GM20431 (cell line): Measurements from ENCODE around the gene FAM72A.
"Not testable (repeated sequence)": the region's sequence is repeated elsewhere in the genome, so short reads cannot be mapped to it uniquely, and the experiment has no call there.

ENCODE experiments used
- in situ Hi-C: fragments of 300-500 bp; cut with MseI, MboI; formaldehyde crosslinking; loops from one replicate; pipeline ENCODE4 v1.15.0; 2020; ENCODE audit warnings: low sequenced_read_pairs; ENCODE audit not compliant: unreplicated experiment

FAM72A gene

DNA sequence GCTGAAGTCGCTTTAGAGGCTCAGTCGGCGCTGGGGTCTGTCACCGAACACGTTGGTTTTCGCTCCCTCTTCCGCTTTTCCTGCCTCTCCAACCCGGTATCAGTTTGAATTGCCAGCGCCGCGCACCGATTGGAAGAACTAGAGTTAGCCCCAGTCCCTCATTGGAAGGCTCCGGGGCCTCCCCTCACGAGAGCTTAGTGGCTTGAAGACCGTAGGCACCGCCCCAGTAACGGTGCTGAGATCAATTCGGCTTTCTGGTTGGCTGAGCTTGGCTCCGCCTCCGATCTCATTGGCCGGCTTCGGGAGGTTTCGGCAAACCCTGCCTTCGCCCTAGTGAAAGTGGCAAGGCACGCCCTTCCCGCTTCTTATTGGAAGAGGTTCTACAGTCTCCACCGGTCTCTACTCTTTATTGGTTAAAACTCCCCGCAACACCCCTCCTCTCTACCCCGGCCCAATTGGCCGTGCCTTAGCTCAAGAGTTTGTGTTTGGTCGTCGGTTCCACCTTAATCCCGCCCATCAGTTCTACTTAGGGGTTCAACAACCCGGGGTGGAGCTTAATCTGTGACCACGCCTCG, at the start of gene FAM72A:
TSS of gene FAM72A (minus strand) at position 51 of the 575 bp plus-strand sequence. CDS start 814 bp downstream, outside the sequence.
- in situ Hi-C loops: not testable (repeated sequence)

DNA sequence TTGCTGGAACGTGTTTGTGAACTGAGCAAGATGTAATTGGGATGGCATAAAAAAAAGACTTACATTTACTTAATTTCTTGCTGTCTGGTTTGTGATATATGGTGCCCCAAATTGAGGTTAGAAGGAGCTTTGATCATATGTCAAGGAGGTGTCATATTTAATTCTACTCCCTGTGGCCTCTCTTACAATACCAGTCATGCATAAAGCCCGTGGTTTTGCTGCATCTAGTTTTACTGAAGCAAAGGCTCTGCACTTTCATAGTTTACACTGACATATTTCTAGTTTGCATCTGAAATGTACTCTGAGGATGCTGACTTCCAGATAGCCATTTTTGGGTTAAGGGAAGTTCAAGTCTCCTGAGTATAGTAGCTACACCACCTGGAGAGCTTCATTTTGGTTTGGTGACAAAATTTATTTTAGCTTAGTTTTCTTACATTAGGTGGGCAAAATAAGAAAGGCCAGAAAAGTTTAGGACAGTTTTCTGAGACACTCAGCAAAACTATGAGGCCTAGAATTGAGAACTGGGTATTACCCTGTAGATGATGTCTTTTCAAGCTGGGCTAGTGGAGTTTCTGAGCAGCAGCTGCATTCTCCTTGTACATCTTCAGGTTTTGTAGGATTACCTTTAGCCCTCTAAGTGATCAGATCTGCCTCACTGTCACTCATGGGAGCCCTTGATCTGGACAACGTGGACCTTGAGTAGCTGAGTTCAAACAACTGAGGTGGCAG, 48.5 kb upstream of the FAM72A start:
- in situ Hi-C loops: not testable (repeated sequence)

DNA sequence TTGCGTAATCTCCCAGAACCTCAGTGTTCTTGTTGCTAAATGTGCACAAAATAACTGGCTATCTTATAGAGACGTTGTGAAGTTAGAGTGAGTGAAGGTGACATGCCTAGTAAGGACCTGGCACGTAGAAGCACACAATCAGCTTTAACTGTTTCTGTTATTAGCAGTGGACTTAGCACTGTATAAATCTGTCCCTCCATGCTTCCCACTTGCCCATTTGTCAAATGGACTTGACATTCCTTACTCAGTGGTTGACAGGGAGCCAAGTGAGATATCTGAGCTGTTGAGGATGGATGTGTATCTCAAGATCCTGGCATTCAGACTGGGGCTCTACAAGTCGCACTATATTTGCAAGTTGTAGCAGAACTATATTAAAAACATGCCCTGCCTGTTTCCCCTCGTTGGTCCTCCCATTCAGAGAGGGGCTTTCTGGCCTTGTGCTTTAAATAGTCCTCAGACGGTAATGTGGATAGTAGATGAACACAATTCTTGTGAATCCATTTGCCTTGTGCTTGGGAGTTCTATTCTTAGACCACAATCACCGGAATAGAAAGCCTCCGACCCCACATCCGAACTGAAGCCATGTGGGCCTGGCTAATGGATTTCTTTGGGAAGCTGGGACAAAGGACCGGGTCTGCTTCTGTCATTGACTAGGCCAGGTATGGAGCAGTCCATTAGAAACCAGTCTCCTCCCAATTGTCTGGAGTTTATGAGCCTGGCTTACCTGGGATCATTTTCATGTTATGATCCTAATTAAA, 43.7 kb upstream of the FAM72A start:
- in situ Hi-C loops: not testable (repeated sequence)

DNA sequence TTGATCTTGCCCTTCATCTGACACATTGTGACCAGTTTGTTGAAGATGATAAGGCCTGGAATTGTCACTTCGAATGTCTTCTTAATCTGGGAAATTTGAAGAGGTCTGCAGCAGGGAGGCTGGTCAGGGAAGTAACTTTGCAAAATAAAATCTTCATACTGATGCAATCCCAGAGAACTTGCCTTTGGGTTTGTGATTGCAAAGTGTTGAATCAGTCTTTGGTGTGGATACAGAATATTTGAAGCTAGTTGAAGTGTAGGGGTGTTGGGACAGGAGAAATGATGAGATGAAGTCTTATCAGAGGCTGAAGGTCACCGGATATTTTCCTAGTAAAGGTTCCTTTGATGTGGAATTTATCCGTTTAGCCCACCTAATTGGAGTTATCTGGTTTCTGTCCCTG, 42.8 kb upstream of the FAM72A start:
- in situ Hi-C loops: not testable (repeated sequence)

DNA sequence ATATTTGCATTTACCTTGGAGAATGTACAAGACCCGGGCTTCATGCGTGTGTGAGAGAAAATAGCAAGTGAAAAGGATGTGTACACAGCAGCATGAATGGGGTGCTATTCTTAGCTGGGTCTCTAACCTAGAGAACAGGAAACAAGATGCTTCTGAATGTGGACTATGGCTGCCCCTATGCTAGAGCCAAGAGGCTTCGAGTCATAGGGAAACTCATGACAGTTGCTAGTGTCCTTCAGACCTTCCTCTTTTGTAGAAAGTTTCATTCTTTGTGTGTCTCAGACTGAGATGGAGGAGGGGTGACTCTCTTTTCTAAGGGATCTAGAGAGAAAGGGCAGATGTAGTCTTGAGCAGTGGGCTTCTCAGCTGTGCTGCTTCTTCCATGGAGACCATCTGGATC, 40.7 kb upstream of the FAM72A start:
- in situ Hi-C loops: not testable (repeated sequence)

DNA sequence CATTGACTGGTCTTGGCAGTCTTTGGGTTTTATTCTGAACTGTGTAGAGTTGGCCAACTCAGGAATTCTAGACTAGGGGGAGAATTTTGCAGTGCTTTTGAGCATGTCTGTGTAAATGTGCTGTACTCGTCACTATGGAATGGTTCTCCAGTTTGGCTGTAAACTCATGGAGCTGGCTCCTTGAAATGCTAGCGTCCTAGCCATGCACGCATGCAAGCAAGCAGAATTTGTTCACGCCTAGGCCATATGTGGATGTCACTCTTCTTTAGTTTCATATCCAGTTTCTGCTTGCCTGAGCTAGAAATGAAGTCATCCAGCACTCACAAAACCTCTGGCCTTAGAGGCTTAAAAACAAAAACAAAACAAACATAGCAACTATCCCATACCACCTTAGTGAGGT, 37.6 kb upstream of the FAM72A start:
- in situ Hi-C loops: not testable (repeated sequence)

DNA sequence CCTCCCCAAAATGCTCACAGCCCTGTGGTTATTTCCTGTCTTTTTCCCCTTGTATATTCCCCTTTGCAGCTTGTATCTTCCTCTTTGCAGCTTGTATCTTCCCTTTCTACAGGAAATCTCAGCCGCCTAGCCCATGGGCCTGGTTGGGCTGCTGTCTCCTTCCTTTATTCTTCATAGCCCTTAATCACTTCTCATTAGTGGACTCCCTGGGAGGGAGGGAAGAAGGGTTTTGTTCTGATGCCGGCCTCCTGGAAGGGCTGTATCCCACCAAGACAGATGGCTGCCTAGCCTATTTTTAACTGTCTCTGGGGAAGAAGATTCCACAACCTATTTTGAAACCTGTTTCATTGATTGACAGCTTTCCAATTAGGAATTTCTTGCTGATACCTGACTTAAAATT, 32.6 kb upstream of the FAM72A start:
- in situ Hi-C loops: not testable (repeated sequence)

DNA sequence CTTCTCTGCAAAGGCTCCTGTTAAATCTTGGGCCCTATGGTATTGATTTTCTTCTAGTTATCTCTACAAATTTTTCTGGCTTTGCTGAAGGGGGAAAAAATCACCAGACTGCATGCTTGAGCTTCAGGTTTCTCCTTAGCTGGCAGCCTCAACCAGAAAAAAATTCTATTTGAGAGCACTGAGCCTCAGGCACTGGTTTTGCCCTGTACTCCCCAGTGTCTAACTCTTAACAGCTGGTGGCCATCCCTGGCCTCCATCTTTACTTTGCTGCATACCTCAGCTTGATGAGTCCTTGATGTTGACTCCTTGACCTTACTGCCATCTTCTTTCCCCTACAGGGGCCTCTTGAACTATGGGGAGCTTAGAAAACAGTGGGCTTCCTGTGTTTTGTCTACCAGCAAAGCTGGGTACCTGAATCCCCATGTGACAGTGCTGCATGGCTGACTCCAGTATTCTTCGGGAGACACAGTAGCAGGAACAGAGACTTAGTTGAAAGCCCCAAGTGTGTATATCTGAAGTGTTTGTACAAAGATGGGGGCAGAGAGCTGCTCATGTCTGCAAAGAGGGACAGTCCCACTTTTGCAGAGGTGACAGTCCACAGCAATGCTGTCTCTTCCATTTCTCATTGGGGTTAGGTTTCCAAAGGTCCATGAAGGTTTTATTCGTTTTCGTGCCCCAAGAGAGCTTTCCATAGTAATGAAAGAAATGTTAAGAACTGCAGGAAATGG, 31.7 kb upstream of the FAM72A start:
- in situ Hi-C loops: not testable (repeated sequence)

DNA sequence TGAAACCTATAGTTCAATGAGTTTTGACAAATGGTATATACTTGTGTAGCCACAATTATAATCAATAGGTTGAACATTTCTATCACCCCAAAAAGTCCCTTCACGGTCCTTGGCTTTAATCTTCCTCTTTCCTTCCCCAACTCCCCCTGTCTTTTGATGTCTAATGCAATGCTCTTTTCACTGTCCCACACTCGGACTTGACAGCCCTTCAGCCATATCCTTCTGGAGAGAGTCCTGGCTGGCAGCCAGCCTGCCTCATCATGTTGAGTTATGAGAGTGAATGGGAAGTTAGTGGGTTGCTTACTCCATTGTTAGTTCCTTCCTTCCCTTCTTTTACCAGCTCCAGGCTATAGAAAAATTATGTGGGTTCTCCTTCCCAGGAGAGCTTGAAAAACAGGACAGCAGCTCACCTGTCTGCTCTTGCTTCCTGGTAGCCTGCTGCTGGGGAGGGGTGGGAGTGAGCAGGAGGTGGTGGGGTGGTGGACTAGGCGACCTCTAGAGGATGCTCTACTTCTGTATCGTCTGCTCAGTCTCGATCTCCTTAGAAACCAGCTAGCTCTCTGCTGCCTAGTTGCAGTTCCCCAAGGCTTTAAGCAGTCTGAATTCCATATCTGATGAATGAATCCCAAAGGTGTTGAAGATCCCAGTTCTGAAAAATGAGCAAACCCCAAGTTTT, 30.5 kb upstream of the FAM72A start:
- in situ Hi-C loops: not testable (repeated sequence)

DNA sequence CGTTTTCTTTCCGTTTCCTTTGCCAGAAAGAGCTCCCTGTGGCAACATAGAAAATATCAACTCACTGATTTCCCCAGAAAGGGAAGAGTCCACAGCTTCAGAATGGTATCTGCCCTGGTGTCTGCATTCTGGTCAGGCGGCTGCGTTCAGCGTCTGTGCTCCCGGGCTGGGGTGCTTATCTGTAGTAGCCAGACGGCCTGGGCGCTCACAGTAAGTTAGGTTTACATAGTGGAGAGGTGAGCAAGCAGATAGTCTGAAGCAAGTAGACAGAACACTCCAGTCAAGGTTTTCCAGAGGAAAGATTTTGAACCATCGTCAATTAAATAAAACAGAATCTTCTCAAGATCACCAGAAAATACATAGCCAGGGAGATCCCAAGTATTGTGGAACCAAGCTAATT, 29.4 kb upstream of the FAM72A start:
- in situ Hi-C loops: not testable (repeated sequence)

DNA sequence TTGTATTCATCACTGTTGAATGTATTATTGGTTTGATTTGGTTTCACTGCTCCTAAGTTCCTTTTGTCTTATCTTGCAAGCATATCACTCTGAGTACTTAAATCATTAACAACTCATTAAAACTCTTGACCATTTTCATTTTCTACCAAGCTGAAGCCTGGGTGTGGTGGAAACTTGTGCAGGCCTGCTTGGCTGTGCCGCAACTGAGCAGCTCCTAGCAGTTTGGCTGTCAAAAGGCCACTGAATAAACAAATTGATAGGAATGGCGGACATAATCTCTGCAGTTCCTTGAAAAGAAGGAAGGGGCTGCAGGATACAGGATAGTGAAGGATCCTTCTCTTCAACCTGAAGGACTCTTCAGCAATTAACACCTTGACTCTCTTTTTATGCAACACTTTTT, 26.6 kb upstream of the FAM72A start:
- in situ Hi-C loops: not testable (repeated sequence)

DNA sequence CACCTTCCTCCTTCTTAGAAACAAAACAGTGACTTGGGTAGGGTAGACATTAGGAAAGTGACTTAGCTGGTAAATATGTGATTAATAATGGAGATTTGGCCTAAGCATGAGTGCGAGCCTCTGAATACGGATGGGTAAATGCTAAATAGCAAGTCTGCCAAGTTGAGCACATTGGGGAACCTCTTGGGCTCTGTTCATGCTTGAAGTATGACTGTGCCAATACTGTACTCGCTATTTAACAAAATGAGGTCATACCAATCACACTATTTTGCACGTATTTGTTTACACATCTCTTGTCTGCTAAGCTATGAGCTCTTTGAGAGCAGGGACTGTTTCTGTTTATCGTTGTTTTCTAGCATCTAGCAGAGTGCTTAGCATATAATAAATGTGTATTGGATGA, 24.2 kb upstream of the FAM72A start:
- in situ Hi-C loops: not testable (repeated sequence)

DNA sequence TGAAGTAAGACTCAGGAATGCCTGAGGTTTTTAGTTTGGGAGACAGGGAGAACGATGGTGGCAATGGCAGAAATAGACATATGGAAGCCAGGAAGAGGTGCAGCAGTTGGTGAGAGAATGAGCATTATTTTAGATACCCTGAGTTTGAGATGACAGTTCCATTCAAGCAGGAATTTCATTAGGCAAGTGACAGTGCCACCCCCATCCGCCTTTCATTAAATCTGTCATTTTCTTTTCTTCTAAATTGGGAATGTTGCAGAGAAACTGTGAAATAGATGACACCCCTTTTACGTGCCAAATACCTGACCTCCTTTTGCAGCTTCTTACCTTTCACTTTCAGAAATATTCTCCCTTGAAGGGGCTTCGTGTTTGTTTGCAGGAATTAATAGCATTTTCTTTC, 22.7 kb upstream of the FAM72A start:
- in situ Hi-C loops: not testable (repeated sequence)

DNA sequence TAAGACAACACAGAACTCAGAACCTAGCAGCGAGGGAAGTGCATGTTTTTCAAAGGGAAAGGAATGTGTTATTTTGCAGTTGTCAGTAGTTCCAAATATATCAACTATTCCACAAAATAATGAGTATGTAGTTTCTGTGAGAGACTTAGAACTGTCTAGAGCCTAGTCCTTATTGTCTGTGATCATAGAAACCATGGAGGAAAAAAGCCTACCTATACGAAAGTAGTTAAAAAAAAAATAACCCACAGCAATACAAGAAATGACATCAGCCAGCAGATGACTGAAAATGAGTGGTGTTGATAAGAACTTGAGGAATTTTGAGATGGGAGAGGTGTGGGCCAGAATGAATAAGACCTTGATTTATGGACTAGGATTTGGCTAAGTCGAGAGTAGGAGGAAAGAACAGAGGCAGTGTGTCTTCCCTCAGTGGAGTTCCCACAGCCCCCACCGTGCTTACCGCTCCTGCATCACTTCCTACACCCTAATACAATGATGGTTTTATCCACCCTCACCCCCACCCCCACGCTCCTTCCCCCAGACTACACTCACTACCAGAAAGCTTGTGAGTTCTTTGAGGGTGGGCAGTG, 21.6 kb upstream of the FAM72A start:
- in situ Hi-C loops: not testable (repeated sequence)

DNA sequence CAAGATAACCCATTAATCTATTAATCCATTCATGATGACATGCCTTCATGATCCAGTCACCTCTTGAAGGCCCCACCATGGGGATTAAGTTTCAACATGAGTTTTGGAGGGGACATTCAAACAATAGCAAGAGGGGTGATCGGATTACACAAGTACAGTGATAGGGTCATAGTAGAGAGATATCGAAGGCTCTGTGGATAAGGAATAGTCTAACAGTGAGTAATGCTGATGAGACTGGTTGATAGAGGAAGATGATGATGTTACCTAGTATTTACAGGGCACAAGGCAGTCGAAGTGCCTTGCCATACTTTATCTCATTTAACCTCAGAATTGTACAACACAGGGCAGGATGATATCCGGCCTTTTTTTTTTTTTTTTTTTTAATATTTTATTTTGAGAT, 18.9 kb upstream of the FAM72A start:
- in situ Hi-C loops: not testable (repeated sequence)

DNA sequence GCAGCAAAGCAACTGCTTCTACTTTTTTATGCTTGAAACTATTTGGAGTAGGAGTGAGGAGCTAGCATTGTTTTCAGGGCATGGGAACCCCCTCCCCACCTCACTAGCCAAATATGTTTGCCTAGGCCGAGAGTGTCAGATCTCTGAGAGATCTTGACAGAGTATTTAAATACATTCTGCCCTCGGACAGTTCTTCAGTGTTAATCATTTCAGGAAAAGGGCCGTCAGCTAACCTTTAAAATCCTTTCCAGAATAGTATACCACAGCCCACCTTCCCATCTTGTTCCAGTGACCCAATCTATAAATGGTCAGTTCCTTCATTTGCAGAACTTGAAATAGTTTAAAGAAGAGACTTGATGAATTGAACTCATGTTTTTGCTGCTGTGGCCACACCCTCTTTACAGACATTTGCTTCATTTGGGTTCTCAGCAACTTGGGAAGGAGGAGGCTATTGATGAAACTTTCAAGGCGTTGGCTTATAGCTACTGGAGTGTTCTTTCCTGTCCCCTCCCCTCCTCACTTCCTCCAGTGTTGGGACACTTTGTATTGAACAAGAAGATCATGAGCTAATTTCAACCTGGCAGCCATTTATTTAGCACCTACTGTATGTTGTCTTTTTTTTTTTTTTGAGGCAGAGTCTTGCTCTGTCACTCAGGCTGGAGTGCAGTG, 17.8 kb upstream of the FAM72A start:
- in situ Hi-C loops: not testable (repeated sequence)

DNA sequence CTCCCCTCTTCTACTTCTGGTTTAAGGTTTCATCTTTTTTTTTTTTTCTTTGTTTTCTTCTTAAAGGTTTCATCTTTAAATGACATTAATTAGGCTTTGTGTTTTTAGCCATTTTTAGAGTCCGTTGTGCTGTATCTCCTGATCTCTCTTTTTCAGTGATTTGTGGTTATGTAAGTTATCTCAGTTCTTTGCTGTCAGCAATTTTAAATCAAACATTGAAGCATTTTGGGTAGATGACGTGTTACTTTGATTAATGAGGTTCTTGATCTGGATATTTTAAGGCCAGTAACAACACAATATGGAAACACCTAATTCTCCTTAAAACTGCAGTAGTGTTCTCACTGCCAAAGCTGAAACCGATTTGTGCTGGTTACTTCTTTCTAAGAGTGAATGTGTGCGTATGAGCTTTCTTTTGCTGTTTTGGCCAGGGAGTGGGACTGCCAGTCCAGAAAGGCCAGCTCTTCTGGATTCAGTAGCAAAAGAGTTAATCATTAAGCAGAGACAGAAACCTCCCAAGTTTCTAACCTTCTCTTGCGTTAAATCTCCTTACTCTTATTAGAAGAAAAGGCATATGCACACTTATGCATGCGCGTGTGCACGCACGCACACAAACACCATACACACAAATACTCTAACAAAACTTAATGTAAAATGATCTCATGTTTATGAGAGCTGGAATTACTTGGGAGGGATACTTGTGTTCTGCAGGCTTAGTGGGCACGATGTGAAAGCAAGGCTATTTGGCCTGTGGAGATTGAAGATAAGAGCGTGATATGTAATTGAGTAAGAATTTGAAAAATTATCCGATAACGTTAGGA, 17.1 kb upstream of the FAM72A start:
- in situ Hi-C loops: not testable (repeated sequence)

DNA sequence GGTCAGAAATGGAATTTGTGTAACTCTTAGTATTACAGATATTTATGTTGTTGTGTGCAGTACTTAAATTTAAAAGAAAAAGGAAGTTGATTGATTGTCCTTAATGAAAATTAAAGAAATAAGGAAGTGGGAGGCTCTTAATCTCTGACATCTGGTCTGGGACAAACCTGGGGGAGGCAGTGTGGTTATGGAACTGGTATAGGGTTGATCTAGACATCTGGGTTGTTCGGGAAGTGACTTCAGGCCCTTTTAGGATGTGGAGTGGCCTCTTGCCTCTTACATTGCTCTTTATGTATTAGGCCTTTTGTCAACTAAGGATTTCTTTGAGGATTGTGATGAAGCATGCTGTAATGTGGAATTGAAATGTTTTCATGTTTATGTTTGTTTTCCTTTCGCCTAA, 16.1 kb upstream of the FAM72A start:
- in situ Hi-C loops: not testable (repeated sequence)
